ENCODE results near the gene CLIC6. TPM values are rescaled to one million over a fixed set of nuclear protein-coding genes. Genes with fewer than 3 reads are reported as not detected.

CLIC6 gene
- total RNA-seq, 1 experiment from 2014 or later = 0.24 TPM

DNA sequence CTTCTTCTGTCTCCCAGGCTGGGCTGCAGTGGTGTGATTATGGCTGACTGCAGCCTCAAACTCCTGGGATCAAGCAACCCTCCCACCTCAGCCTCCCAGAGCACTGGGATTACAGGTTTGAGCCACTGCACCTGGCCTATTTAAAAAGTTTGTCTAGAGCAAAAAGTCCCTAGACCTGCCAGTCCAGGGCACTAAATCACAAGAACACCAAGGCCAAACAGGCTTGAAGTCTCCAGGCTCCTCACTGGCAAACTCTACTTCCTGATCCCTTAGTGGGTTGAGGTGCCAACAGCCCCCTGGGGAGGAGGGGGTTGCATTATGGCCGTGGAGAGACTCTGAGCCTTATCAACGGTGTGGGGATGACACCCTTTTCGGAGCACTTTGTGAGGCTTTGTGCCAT, 76.0 kb downstream of the CLIC6 start:
- Mint-ChIP-seq H3K27ac (ENCODE audit: unreplicated experiment) (no peak overlapping the region), H3K9me3 (ENCODE audit: low read depth, unreplicated experiment) (peaks cover 2% of the 10 kb centered on the region), H3K4me3 (ENCODE audit: low read depth, unreplicated experiment) (no peak overlapping the region), H3K4me1 (ENCODE audit: low read depth, unreplicated experiment) (peaks cover 30% of the 10 kb centered on the region), H3K27me3 (ENCODE audit: unreplicated experiment) (no peaks in the 10 kb centered on the region), H3K36me3 (ENCODE audit: insufficient read depth, unreplicated experiment) (peaks cover 14% of the 10 kb centered on the region)
- intact Hi-C loops (cut with micrococcal nuclease; ENCODE audit: unreplicated experiment) = loop anchor here (5.0 to 10.0 kb wide), 4 partner anchors 52 to 310 kb away; no protein-coding TSS in a partner anchor
- no peak for DNase-seq
- BruUV-seq (replicated peaks) = no TSS peak
- CTCF ChIA-PET = interaction anchor here (1.0 to 1.6 kb wide), 9 partner anchors 13 to 394 kb away, joined by 4 to 17 read pairs (median 6); no protein-coding TSS in a partner anchor
- TF ChIP-seq, protein P1, sequence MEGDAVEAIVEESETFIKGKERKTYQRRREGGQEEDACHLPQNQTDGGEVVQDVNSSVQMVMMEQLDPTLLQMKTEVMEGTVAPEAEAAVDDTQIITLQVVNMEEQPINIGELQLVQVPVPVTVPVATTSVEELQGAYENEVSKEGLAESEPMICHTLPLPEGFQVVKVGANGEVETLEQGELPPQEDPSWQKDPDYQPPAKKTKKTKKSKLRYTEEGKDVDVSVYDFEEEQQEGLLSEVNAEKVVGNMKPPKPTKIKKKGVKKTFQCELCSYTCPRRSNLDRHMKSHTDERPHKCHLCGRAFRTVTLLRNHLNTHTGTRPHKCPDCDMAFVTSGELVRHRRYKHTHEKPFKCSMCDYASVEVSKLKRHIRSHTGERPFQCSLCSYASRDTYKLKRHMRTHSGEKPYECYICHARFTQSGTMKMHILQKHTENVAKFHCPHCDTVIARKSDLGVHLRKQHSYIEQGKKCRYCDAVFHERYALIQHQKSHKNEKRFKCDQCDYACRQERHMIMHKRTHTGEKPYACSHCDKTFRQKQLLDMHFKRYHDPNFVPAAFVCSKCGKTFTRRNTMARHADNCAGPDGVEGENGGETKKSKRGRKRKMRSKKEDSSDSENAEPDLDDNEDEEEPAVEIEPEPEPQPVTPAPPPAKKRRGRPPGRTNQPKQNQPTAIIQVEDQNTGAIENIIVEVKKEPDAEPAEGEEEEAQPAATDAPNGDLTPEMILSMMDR (IDR thresholded peaks at IDR 0.05; ENCODE audit: unreplicated experiment) = no peak

DNA sequence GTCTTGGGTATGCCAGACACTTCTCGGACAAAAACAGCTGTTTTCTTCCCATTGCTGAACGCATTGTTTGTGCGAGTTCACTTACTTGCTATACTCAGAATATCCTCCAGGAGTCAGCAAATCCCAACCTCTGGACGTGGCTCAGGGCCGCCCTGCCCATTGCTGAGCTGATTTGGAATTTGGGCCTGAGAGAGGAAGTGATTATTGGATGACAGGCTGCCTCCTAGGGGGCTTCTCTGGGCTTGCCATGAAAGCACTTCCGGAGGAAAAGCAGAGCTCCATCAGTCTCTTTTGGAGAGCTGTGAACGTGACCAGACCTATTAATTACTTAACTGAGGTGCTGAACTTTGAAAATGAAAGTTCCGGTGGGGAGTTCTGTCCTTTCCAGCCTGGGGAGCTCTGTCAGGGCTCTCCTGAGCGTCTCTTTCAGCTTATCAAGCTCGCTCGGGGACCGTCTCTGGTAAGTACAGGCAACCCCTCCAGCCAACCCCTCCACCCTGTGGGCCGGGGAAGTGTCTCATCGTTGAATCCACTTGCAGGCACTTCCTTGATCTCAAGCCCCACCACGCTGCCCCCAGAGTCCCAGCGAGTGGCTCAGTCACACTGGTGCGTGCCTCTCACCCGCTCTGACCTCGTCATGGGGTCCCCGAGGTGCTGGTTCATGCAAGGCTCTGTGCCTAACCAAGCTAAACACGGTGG, 76.9 kb downstream of the CLIC6 start:
- peaks cover 14% of the 10 kb centered on the region for H3K36me3 Mint-ChIP-seq (ENCODE audit: insufficient read depth, unreplicated experiment)
- TF ChIP-seq, protein P1 (IDR thresholded peaks at IDR 0.05; ENCODE audit: unreplicated experiment) = peak; percentile 63
- H3K27me3 Mint-ChIP-seq (ENCODE audit: unreplicated experiment) = no peaks in the 10 kb centered on the region
- BruUV-seq (replicated peaks) = TSS peak; percentile 51
- H3K4me1 Mint-ChIP-seq (ENCODE audit: low read depth, unreplicated experiment) = peaks cover 30% of the 10 kb centered on the region
- peak overlapping the region; percentile 58 for H3K27ac Mint-ChIP-seq (ENCODE audit: unreplicated experiment)
- intact Hi-C loops (cut with micrococcal nuclease; ENCODE audit: unreplicated experiment) = loop anchor here (5.0 to 10.0 kb wide), 4 partner anchors 53 to 309 kb away; no protein-coding TSS in a partner anchor
- CTCF ChIA-PET = interaction anchor here (0.5 to 1.6 kb wide), 23 partner anchors 12 to 1095 kb away, joined by 3 to 17 read pairs (median 5); no protein-coding TSS in a partner anchor
- H3K4me3 Mint-ChIP-seq (ENCODE audit: low read depth, unreplicated experiment) = peak overlapping the region; percentile 37
- peaks cover 2% of the 10 kb centered on the region for H3K9me3 Mint-ChIP-seq (ENCODE audit: low read depth, unreplicated experiment)
- DNase-seq = peak; percentile 70

DNA sequence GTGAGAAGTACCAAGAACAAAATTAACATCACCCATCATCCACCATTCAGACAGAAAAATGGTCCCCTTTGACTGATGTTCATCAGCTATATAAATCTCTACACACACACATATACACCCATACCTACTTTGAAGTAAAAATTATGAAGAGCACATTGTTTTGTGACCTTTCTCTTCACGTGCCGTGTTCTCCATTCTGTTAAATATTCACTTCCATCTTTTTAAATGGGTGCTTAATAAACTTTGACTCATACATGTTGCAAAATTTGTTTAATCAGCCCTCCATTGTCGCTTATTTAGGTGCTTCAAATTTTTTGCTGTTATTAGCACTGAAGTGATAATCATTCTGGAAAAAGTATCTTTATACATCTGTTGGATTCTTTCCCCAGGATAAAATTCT, 80.1 kb downstream of the CLIC6 start:
- H3K27me3 Mint-ChIP-seq (ENCODE audit: unreplicated experiment) = peaks cover 1% of the 10 kb centered on the region
- intact Hi-C loops (cut with micrococcal nuclease; ENCODE audit: unreplicated experiment) = loop anchor here (5.0 to 10.0 kb wide), 4 partner anchors 56 to 306 kb away; no protein-coding TSS in a partner anchor
- BruUV-seq (replicated peaks) = no TSS peak
- DNase-seq = no peak
- H3K36me3 Mint-ChIP-seq (ENCODE audit: insufficient read depth, unreplicated experiment) = peaks cover 10% of the 10 kb centered on the region
- no peaks in the 10 kb centered on the region for H3K9me3 Mint-ChIP-seq (ENCODE audit: low read depth, unreplicated experiment)
- TF ChIP-seq, protein P1 (IDR thresholded peaks at IDR 0.05; ENCODE audit: unreplicated experiment) = no peak
- peaks cover 21% of the 10 kb centered on the region for H3K4me1 Mint-ChIP-seq (ENCODE audit: low read depth, unreplicated experiment)
- CTCF ChIA-PET = no interaction called here
- H3K27ac Mint-ChIP-seq (ENCODE audit: unreplicated experiment) = no peak overlapping the region
- no peak overlapping the region for H3K4me3 Mint-ChIP-seq (ENCODE audit: low read depth, unreplicated experiment)

DNA sequence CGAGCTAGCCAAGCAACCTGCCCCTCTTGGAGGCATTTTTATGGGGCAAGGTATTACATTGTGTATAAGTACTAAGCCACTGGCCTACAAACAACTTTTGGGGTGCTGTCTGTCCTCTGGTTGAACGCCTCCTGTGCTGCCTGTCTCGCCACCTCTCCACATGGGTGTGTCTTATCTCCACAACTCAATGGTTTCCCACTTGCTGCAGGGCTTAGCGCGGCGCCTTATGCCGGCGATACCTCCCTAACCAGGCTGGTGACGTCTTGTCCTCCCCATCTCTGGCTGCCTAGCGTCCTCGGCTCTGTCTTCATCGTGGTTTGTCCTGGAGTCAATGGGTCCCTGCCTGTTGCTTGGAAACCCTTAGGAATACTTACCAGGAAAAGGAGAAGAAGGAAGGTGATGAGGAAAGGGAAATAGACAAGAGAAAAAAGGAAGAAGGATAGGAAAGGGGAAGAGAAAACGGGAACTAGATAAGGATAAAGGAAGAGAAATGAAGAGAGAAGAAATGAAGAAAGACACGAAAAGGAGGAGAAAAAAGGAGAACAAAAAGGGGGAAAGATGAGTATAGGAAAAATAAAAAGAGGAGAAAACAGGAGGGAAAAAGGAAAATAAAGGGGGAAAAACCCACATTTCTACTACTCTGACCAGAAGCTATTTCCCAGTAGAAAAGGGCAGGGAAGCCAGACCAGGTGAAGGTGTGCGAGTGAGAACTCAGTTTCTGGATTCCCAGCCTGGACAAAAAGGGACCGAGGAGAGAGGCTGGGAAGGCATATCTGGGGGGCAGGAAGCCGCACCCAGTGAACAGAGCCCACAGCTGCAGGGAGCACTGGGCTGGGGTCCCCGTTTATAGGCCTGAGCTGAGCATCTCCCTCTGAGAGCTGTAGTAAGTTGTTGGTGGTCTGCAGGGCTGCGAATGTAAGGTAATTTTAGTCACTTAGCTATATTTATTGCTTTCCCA, 86.2 kb downstream of the CLIC6 start:
- Mint-ChIP-seq H3K4me3 (ENCODE audit: low read depth, unreplicated experiment) (no peak overlapping the region), H3K27ac (ENCODE audit: unreplicated experiment) (peak overlapping the region; percentile 58), H3K9me3 (ENCODE audit: low read depth, unreplicated experiment) (no peaks in the 10 kb centered on the region), H3K4me1 (ENCODE audit: low read depth, unreplicated experiment) (no peaks in the 10 kb centered on the region), H3K36me3 (ENCODE audit: insufficient read depth, unreplicated experiment) (no peaks in the 10 kb centered on the region), H3K27me3 (ENCODE audit: unreplicated experiment) (peaks cover 20% of the 10 kb centered on the region)
- TF ChIP-seq, protein P1 (IDR thresholded peaks at IDR 0.05; ENCODE audit: unreplicated experiment) = no peak
- CTCF ChIA-PET = no interaction called here
- intact Hi-C loops (cut with micrococcal nuclease; ENCODE audit: unreplicated experiment) = no loop called here
- DNase-seq = no peak
- BruUV-seq (replicated peaks) = no TSS peak

Data from Calu3 (cell line).